Measurements from ENCODE around the gene MYH6. TPM values are rescaled to one million over a fixed set of nuclear protein-coding genes. Genes with fewer than 3 reads are reported as not detected.

The MYH6 gene
- total RNA-seq, 1 experiment from 2014 or later, result not detected

GRCh38 chr14:23442721-23443356 is 34.8 kb upstream of the MYH6 start:
- no peaks in the 10 kb centered on the region for H3K36me3 ChIP-seq (ENCODE audit: insufficient read depth, low read length, poor library complexity, severe bottlenecking)
- TF ChIP-seq EZH2 (IDR thresholded peaks at IDR 0.05; ENCODE audit: borderline replicate concordance, low read depth, low read length, poor library complexity, severe bottlenecking) (no peak), CTCF (conservative IDR thresholded peaks at IDR 0.05; ENCODE audit: low read depth, low read length) (no peak)
- H3K9me3 ChIP-seq (ENCODE audit: low read depth, low read length, poor library complexity, severe bottlenecking), result no peaks in the 10 kb centered on the region
- H3K4me3 ChIP-seq (ENCODE audit: low read depth, low read length, poor library complexity, severe bottlenecking), result no peak overlapping the region
- no TSS peak for BruUV-seq (replicated peaks)
- DNase-seq (ENCODE audit: low spot score), result no peak
- CTCF ChIA-PET, result no interaction called here
- no peaks in the 10 kb centered on the region for H3K27me3 ChIP-seq (replicated peaks; ENCODE audit: insufficient read depth, low read depth, low read length, poor library complexity)
- no peaks in the 10 kb centered on the region for H3K4me1 ChIP-seq (ENCODE audit: insufficient read depth, low read length, poor library complexity, severe bottlenecking)
- POLR2A ChIA-PET (ENCODE audit: low non-redundant PET), result no interaction called here
- H3K27ac ChIP-seq (ENCODE audit: low read depth, low read length, poor library complexity, severe bottlenecking), result no peak overlapping the region
- intact Hi-C loops (cut with micrococcal nuclease; ENCODE audit: unreplicated experiment), result no loop called here

GRCh38 chr14:23441076-23441475 is 33.0 kb upstream of the MYH6 start:
- intact Hi-C loops (cut with micrococcal nuclease; ENCODE audit: unreplicated experiment), result no loop called here
- Histone ChIP-seq H3K4me3 (ENCODE audit: low read depth, low read length, poor library complexity, severe bottlenecking) (no peak overlapping the region), H3K36me3 (ENCODE audit: insufficient read depth, low read length, poor library complexity, severe bottlenecking) (no peaks in the 10 kb centered on the region), H3K4me1 (ENCODE audit: insufficient read depth, low read length, poor library complexity, severe bottlenecking) (no peaks in the 10 kb centered on the region), H3K27ac (ENCODE audit: low read depth, low read length, poor library complexity, severe bottlenecking) (no peak overlapping the region), H3K9me3 (ENCODE audit: low read depth, low read length, poor library complexity, severe bottlenecking) (no peaks in the 10 kb centered on the region), H3K27me3 (replicated peaks; ENCODE audit: insufficient read depth, low read depth, low read length, poor library complexity) (no peaks in the 10 kb centered on the region)
- peak; percentile 12 for DNase-seq (ENCODE audit: low spot score)
- ChIA-PET POLR2A (ENCODE audit: low non-redundant PET) (no interaction called here), CTCF (no interaction called here)
- no peak for TF ChIP-seq CTCF (conservative IDR thresholded peaks at IDR 0.05; ENCODE audit: low read depth, low read length)
- TF ChIP-seq EZH2 (IDR thresholded peaks at IDR 0.05; ENCODE audit: borderline replicate concordance, low read depth, low read length, poor library complexity, severe bottlenecking), result no peak
- no TSS peak for BruUV-seq (replicated peaks)

- CTCF ChIA-PET, result interaction anchor here (0.9 kb wide), 1 partner anchor 87 kb away, joined by 3 read pairs; the partner anchor contains the start of gene SLC22A17
- TF ChIP-seq CTCF (conservative IDR thresholded peaks at IDR 0.05; ENCODE audit: low read depth, low read length) (no peak), EZH2 (IDR thresholded peaks at IDR 0.05; ENCODE audit: borderline replicate concordance, low read depth, low read length, poor library complexity, severe bottlenecking) (no peak)
- Histone ChIP-seq H3K4me1 (ENCODE audit: insufficient read depth, low read length, poor library complexity, severe bottlenecking) (no peaks in the 10 kb centered on the region), H3K27me3 (replicated peaks; ENCODE audit: insufficient read depth, low read depth, low read length, poor library complexity) (no peaks in the 10 kb centered on the region), H3K27ac (ENCODE audit: low read depth, low read length, poor library complexity, severe bottlenecking) (no peak overlapping the region), H3K4me3 (ENCODE audit: low read depth, low read length, poor library complexity, severe bottlenecking) (no peak overlapping the region), H3K36me3 (ENCODE audit: insufficient read depth, low read length, poor library complexity, severe bottlenecking) (no peaks in the 10 kb centered on the region), H3K9me3 (ENCODE audit: low read depth, low read length, poor library complexity, severe bottlenecking) (no peaks in the 10 kb centered on the region)
- intact Hi-C loops (cut with micrococcal nuclease; ENCODE audit: unreplicated experiment), result no loop called here
- POLR2A ChIA-PET (ENCODE audit: low non-redundant PET), result no interaction called here
- BruUV-seq (replicated peaks), result no TSS peak
- no peak for DNase-seq (ENCODE audit: low spot score)
These were observed 31.2 kb upstream of the MYH6 start for GRCh38 chr14:23439107-23439835.

Data from A673 (cell line).